ENCODE measurements around the gene C3. TPM values are rescaled to one million over a fixed set of nuclear protein-coding genes. Genes with fewer than 3 reads are reported as not detected.
A peak's percentile ranks its signal among the peaks of the same experiment; 100 is the strongest.
"Not testable (repeated sequence)": the region's sequence is repeated elsewhere in the genome, so short reads cannot be mapped to it uniquely, and the experiment has no call there.

Gene C3
- total RNA-seq, 1 donor from 2014 or later: 1.6 TPM

- Mint-ChIP-seq H3K9me3 (ENCODE audit: low read depth) (no peaks in the 10 kb centered on the region), H3K36me3 (ENCODE audit: insufficient read depth) (no peaks in the 10 kb centered on the region), H3K4me3 (ENCODE audit: low read depth) (peak overlapping the region; percentile 79), H3K4me1 (ENCODE audit: low read depth) (peaks cover 18% of the 10 kb centered on the region), H3K27ac (peak overlapping the region; percentile 96), H3K27me3 (peaks cover 7% of the 10 kb centered on the region)
- TF ChIP-seq, protein P1, sequence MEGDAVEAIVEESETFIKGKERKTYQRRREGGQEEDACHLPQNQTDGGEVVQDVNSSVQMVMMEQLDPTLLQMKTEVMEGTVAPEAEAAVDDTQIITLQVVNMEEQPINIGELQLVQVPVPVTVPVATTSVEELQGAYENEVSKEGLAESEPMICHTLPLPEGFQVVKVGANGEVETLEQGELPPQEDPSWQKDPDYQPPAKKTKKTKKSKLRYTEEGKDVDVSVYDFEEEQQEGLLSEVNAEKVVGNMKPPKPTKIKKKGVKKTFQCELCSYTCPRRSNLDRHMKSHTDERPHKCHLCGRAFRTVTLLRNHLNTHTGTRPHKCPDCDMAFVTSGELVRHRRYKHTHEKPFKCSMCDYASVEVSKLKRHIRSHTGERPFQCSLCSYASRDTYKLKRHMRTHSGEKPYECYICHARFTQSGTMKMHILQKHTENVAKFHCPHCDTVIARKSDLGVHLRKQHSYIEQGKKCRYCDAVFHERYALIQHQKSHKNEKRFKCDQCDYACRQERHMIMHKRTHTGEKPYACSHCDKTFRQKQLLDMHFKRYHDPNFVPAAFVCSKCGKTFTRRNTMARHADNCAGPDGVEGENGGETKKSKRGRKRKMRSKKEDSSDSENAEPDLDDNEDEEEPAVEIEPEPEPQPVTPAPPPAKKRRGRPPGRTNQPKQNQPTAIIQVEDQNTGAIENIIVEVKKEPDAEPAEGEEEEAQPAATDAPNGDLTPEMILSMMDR (IDR thresholded peaks at IDR 0.05; ENCODE audit: unreplicated experiment): no peak
- DNase-seq (ENCODE audit: low spot score, unreplicated experiment): no peak
These were observed 46.1 kb upstream of the C3 start for GRCh38 chr19:6766357-6767080.

DNA sequence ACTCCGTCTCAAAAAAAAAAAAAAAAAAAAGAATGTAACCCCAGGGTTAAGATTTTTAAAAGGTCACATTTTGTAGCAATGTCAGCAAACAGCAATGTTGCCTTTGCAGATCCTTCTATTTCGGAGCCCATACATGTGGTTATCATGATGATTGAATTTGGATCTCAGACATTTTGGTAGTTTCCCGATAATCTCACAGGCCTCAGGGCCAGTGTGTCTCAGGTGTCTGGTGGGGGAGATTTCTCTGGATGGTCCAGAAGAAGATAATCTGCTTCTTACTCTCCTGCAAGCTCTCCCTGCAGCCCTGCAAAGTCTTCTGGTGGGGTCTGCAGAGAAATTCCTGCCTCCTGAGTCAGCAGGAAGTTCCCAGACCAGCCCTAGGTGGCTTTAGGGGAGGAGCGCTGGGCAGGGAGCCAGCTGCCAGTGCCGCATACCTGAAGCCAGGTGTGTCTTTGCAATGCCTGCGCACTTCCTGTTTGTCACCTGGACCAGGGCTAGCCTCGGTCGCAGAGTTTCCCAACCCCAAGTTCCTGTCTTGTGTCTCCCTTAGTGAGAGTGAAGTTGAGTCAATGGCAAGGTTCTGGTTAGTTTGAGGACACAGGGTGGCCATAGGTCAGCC lies 45.4 kb upstream of the C3 start:
- TF ChIP-seq, protein P1 (IDR thresholded peaks at IDR 0.05; ENCODE audit: unreplicated experiment): no peak
- H3K27ac Mint-ChIP-seq: peak overlapping the region; percentile 96
- DNase-seq (ENCODE audit: low spot score, unreplicated experiment): peak; percentile 63
- H3K4me1 Mint-ChIP-seq (ENCODE audit: low read depth): peaks cover 18% of the 10 kb centered on the region
- peaks cover 7% of the 10 kb centered on the region for H3K27me3 Mint-ChIP-seq
- H3K9me3 Mint-ChIP-seq (ENCODE audit: low read depth): no peaks in the 10 kb centered on the region
- peak overlapping the region; percentile 79 for H3K4me3 Mint-ChIP-seq (ENCODE audit: low read depth)
- no peaks in the 10 kb centered on the region for H3K36me3 Mint-ChIP-seq (ENCODE audit: insufficient read depth)

GRCh38 chr19:6762253-6762797 lies 41.9 kb upstream of the C3 start:
- H3K4me3 Mint-ChIP-seq (ENCODE audit: low read depth); DNase-seq (ENCODE audit: low spot score, unreplicated experiment); H3K27ac Mint-ChIP-seq; H3K36me3 Mint-ChIP-seq (ENCODE audit: insufficient read depth); H3K9me3 Mint-ChIP-seq (ENCODE audit: low read depth); H3K27me3 Mint-ChIP-seq: not testable (repeated sequence)
- peaks cover 16% of the 10 kb centered on the region for H3K4me1 Mint-ChIP-seq (ENCODE audit: low read depth)

DNA sequence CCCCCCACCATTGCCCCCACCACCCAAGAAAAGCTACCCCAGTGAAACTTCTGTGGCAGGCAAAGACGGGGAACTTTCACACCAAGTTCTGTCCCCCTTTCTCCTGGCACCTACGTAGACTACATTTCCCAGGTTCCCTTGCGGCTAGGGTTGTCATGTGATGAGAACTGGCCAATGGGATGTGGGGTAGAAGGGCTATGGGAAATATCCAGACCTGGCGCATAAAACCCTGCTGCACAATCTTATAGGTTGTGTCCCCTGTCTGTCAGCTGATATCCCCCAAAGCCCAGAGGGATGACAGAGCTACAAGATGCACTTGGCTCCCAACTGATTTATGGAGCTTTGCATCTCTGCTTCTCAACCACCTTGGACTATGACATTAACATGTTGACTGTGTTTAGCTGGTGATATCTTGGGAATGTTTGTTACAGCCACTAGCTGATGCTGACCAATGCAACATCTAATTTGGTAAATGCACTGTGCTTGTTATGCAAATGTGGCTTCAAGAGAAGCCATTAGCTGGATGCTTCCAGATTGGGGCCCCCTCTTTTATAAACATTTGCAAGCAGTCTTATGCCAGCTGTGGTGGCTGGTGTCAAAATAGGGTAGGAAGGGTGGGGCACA lies 40.7 kb upstream of the C3 start:
- DNase-seq (ENCODE audit: low spot score, unreplicated experiment): no peak
- Mint-ChIP-seq H3K4me1 (ENCODE audit: low read depth) (peaks cover 7% of the 10 kb centered on the region), H3K4me3 (ENCODE audit: low read depth) (no peak overlapping the region), H3K36me3 (ENCODE audit: insufficient read depth) (peaks cover 7% of the 10 kb centered on the region), H3K9me3 (ENCODE audit: low read depth) (no peaks in the 10 kb centered on the region), H3K27ac (no peak overlapping the region), H3K27me3 (no peaks in the 10 kb centered on the region)
- TF ChIP-seq, protein P1 (IDR thresholded peaks at IDR 0.05; ENCODE audit: unreplicated experiment): no peak

DNA sequence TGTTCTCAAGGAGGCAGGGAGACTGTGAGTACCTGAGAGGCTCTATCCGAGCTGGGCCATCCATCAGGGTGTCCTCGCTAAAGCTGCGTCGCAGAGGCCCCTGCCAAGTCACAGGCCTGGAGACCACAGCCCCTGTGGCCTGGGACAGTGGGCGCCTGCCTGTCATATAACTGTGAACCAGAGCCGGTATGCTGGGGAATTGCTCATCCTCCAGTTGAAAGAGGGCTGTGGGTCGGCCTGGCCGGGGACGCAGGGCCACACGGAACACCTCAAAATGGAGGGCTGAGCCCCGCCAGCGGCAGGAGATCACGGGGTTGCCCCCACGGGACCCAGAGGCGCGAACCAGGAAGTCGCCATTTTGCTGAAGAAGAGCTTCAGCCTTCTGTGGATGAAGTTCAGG lies 40.2 kb upstream of the C3 start:
- TF ChIP-seq, protein P1 (IDR thresholded peaks at IDR 0.05; ENCODE audit: unreplicated experiment): no peak
- H3K27me3 Mint-ChIP-seq: no peaks in the 10 kb centered on the region
- H3K36me3 Mint-ChIP-seq (ENCODE audit: insufficient read depth): peaks cover 7% of the 10 kb centered on the region
- H3K27ac Mint-ChIP-seq: no peak overlapping the region
- H3K4me3 Mint-ChIP-seq (ENCODE audit: low read depth): no peak overlapping the region
- H3K4me1 Mint-ChIP-seq (ENCODE audit: low read depth): peaks cover 2% of the 10 kb centered on the region
- no peaks in the 10 kb centered on the region for H3K9me3 Mint-ChIP-seq (ENCODE audit: low read depth)
- no peak for DNase-seq (ENCODE audit: low spot score, unreplicated experiment)

All from progenitor cell of endocrine pancreas (in vitro differentiated cells).